ENCODE measurements around the gene VPS33A.
"Not testable (repeated sequence)": the region's sequence is repeated elsewhere in the genome, so short reads cannot be mapped to it uniquely, and the experiment has no call there.

VPS33A gene

DNA sequence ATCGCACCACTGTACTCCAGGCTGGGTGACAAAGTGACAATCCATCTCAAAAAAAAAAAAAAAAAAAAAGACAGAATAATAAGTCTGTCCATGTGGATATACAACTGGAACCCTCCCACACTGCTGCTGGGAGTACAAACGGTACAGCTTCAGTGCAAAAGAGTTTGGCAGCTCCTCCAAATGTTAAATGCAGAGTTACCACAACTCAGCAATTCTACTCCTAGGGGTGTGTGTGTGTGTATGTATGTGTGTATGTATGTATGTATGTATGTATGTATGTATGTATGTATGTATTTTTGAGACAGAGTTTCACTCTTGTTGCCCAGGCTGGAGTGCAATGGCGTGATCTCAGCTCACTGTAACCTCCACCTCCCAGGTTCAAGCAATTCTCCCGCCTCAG is 7.4 kb downstream of the VPS33A start:
- not testable (repeated sequence) for H3K27ac ChIP-seq (ENCODE audit: low read depth, low read length, severe bottlenecking); H3K9me3 ChIP-seq (ENCODE audit: control insufficient read depth, low read length); H3K4me1 ChIP-seq (ENCODE audit: control insufficient read depth, insufficient read depth, low read length, poor library complexity, severe bottlenecking); H3K4me3 ChIP-seq (ENCODE audit: extremely low read depth, insufficient read depth, low read length, poor library complexity, severe bottlenecking)
- 100% methylated on average over 1 of the region's 4 CpGs; no CpG with 5 or more reads in 1 of the 2 experiments for whole genome bisulfite sequencing, 2 experiments (ENCODE audit: insufficient coverage in 2 of 2)
- H3K36me3 ChIP-seq (ENCODE audit: control insufficient read depth, insufficient read depth, low read length) = peaks cover 90% of the 10 kb centered on the region

DNA sequence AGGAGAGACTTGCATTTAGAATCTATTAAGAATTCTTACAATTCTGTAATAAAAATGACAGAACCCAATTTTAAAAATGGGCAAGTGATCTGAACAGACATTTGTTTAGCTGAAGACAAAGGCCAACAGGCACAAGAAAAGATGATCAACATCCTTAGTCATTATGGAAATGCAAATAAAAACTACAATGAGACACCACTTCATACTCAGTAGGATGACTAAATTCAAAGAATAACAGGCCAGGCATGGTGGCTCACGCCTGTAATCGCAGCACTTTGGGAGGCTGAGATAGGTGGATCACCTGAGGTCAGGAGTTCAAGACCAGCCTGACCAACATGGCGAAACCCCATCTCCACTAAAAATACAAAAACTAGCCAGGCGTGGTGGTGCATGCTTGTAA is 7.8 kb downstream of the VPS33A start:
- 84 to 98% methylated on average over 2 to 4 of the region's 4 CpGs for WGBS, 2 experiments (ENCODE audit: insufficient coverage in 2 of 2)
- H3K27ac ChIP-seq (ENCODE audit: low read depth, low read length, severe bottlenecking); H3K9me3 ChIP-seq (ENCODE audit: control insufficient read depth, low read length); H3K4me3 ChIP-seq (ENCODE audit: extremely low read depth, insufficient read depth, low read length, poor library complexity, severe bottlenecking); H3K4me1 ChIP-seq (ENCODE audit: control insufficient read depth, insufficient read depth, low read length, poor library complexity, severe bottlenecking): not testable (repeated sequence)
- peaks cover 88% of the 10 kb centered on the region for H3K36me3 ChIP-seq (ENCODE audit: control insufficient read depth, insufficient read depth, low read length)

DNA sequence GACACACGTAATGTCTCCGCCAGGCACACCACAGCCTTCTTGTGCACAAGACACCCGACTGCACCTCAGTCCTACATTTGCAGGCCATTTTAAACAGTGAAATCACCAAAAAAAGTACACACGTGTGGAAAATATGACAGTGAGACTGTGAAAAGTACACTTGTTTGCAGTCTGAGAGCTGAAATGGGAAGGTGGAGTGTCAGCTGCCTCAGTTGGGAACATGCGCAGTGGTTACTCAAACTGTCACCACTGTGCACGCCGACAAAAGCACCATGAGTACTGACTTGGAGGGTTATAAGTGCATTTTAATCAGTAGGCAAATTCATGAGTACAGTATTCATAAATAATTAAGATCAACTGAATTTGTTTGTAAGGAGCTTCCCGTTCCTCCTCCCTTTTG is 15.8 kb downstream of the VPS33A start:
- H3K36me3 ChIP-seq (ENCODE audit: control insufficient read depth, insufficient read depth, low read length) = peaks cover 34% of the 10 kb centered on the region
- 88 to 95% methylated on average over 5 to 7 of the region's 8 CpGs for WGBS, 2 experiments (ENCODE audit: insufficient coverage in 2 of 2)
- no peak overlapping the region for H3K4me3 ChIP-seq (ENCODE audit: extremely low read depth, insufficient read depth, low read length, poor library complexity, severe bottlenecking)
- no peak overlapping the region for H3K27ac ChIP-seq (ENCODE audit: low read depth, low read length, severe bottlenecking)
- H3K9me3 ChIP-seq (ENCODE audit: control insufficient read depth, low read length) = no peaks in the 10 kb centered on the region
- no peaks in the 10 kb centered on the region for H3K4me1 ChIP-seq (ENCODE audit: control insufficient read depth, insufficient read depth, low read length, poor library complexity, severe bottlenecking)

- H3K4me3 ChIP-seq (ENCODE audit: extremely low read depth, insufficient read depth, low read length, poor library complexity, severe bottlenecking) = no peak overlapping the region
- H3K4me1 ChIP-seq (ENCODE audit: control insufficient read depth, insufficient read depth, low read length, poor library complexity, severe bottlenecking) = no peaks in the 10 kb centered on the region
- H3K36me3 ChIP-seq (ENCODE audit: control insufficient read depth, insufficient read depth, low read length) = peaks cover 31% of the 10 kb centered on the region
- H3K9me3 ChIP-seq (ENCODE audit: control insufficient read depth, low read length) = no peaks in the 10 kb centered on the region
- WGBS, 2 experiments (ENCODE audit: insufficient coverage in 2 of 2) = 92 to 94% methylated on average over 6 of the region's 6 CpGs
- H3K27ac ChIP-seq (ENCODE audit: low read depth, low read length, severe bottlenecking) = no peak overlapping the region
These were observed 16.2 kb downstream of the VPS33A start for GRCh38 chr12:122250047-122250446.

GRCh38 chr12:122245553-122245952 is 20.7 kb downstream of the VPS33A start:
- H3K9me3 ChIP-seq (ENCODE audit: control insufficient read depth, low read length) = no peaks in the 10 kb centered on the region
- H3K27ac ChIP-seq (ENCODE audit: low read depth, low read length, severe bottlenecking) = no peak overlapping the region
- H3K4me3 ChIP-seq (ENCODE audit: extremely low read depth, insufficient read depth, low read length, poor library complexity, severe bottlenecking) = no peak overlapping the region
- H3K4me1 ChIP-seq (ENCODE audit: control insufficient read depth, insufficient read depth, low read length, poor library complexity, severe bottlenecking) = no peaks in the 10 kb centered on the region
- 40 to 100% methylated on average over 1 of the region's 1 CpG for WGBS, 2 experiments (ENCODE audit: insufficient coverage in 2 of 2)
- H3K36me3 ChIP-seq (ENCODE audit: control insufficient read depth, insufficient read depth, low read length) = peaks cover 44% of the 10 kb centered on the region

GRCh38 chr12:122244565-122245371 is 21.5 kb downstream of the VPS33A start:
- Histone ChIP-seq H3K4me3 (ENCODE audit: extremely low read depth, insufficient read depth, low read length, poor library complexity, severe bottlenecking) (no peak overlapping the region), H3K27ac (ENCODE audit: low read depth, low read length, severe bottlenecking) (no peak overlapping the region), H3K36me3 (ENCODE audit: control insufficient read depth, insufficient read depth, low read length) (peaks cover 44% of the 10 kb centered on the region), H3K9me3 (ENCODE audit: control insufficient read depth, low read length) (no peaks in the 10 kb centered on the region), H3K4me1 (ENCODE audit: control insufficient read depth, insufficient read depth, low read length, poor library complexity, severe bottlenecking) (no peaks in the 10 kb centered on the region)
- 92 to 95% methylated on average over 5 to 7 of the region's 11 CpGs for WGBS, 2 experiments (ENCODE audit: insufficient coverage in 2 of 2)

DNA sequence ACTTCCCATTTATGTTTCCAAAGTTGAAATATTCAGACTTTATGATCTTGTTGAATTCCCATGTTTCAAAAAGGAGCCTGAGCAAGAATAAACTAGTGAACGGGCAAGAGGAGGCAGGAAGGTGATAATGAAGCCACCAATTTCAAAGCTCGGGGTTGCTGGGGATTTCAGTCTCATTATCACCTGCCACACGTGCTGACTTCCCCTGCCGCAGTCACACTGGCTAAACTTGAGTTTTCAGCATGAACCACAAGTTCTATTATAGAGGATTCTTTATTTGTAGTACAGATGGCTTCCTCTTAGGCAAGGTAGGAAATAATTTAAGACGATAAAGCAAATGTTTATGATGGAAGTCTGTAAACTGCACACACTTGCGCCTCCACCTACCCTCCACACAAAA is 22.3 kb downstream of the VPS33A start:
- H3K4me3 ChIP-seq (ENCODE audit: extremely low read depth, insufficient read depth, low read length, poor library complexity, severe bottlenecking) = no peak overlapping the region
- WGBS, 2 experiments (ENCODE audit: insufficient coverage in 2 of 2) = 83 to 90% methylated on average over 1 to 4 of the region's 6 CpGs
- H3K9me3 ChIP-seq (ENCODE audit: control insufficient read depth, low read length) = no peaks in the 10 kb centered on the region

DNA sequence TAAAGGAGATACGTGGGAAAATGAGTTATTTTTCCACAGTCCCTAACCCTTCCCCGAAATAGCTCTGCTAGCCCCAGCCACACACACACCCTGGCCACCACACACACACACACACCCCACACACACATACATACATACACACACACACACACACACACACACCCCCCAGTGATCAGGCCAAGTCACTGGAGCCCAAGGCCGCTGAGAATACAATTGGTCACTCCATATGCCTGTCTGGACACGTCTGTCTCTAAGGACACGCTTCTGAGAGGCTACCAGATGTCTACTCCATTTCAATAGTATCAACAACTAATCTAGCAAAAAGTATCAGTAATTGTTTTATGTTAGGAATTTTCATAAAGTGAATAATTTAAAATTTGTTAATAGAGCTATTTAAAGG is 27.4 kb downstream of the VPS33A start:
- peaks cover 77% of the 10 kb centered on the region for H3K36me3 ChIP-seq (ENCODE audit: control insufficient read depth, insufficient read depth, low read length)
- 83 to 89% methylated on average over 1 to 2 of the region's 5 CpGs for WGBS, 2 experiments (ENCODE audit: insufficient coverage in 2 of 2)
- no peaks in the 10 kb centered on the region for H3K9me3 ChIP-seq (ENCODE audit: control insufficient read depth, low read length)
- H3K4me3 ChIP-seq (ENCODE audit: extremely low read depth, insufficient read depth, low read length, poor library complexity, severe bottlenecking) = no peak overlapping the region
- H3K27ac ChIP-seq (ENCODE audit: low read depth, low read length, severe bottlenecking) = no peak overlapping the region
- H3K4me1 ChIP-seq (ENCODE audit: control insufficient read depth, insufficient read depth, low read length, poor library complexity, severe bottlenecking) = no peaks in the 10 kb centered on the region

More for the DNA sequence above, 22.3 kb downstream of the VPS33A start:
- Histone ChIP-seq H3K27ac (ENCODE audit: low read depth, low read length, severe bottlenecking) (no peak overlapping the region), H3K4me1 (ENCODE audit: control insufficient read depth, insufficient read depth, low read length, poor library complexity, severe bottlenecking) (no peaks in the 10 kb centered on the region), H3K36me3 (ENCODE audit: control insufficient read depth, insufficient read depth, low read length) (peaks cover 46% of the 10 kb centered on the region)

DNA sequence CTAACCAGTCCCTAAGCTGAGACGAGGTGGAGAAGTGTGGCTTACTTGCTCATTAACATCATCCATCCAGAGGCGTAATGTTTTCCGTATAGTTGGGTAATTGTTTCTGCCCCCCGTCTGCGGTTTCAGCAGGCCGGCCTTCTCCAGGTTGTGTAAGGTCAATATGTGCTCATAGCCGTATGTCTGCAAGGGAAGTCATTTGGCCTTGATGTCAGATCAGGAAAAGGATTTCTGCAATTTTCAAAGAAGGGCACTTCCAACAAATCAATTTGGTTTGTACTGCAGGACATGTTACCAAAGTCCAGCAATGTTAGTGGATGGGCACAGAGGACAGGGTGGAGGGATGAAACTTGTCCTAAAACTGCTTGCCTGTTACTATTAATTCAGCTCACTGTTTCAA is 30.6 kb downstream of the VPS33A start:
- 87 to 89% methylated on average over 5 to 6 of the region's 7 CpGs for WGBS, 2 experiments (ENCODE audit: insufficient coverage in 2 of 2)
- no peak overlapping the region for H3K27ac ChIP-seq (ENCODE audit: low read depth, low read length, severe bottlenecking)
- peaks cover 80% of the 10 kb centered on the region for H3K36me3 ChIP-seq (ENCODE audit: control insufficient read depth, insufficient read depth, low read length)
- H3K4me1 ChIP-seq (ENCODE audit: control insufficient read depth, insufficient read depth, low read length, poor library complexity, severe bottlenecking) = no peaks in the 10 kb centered on the region
- no peaks in the 10 kb centered on the region for H3K9me3 ChIP-seq (ENCODE audit: control insufficient read depth, low read length)
- H3K4me3 ChIP-seq (ENCODE audit: extremely low read depth, insufficient read depth, low read length, poor library complexity, severe bottlenecking) = no peak overlapping the region

DNA sequence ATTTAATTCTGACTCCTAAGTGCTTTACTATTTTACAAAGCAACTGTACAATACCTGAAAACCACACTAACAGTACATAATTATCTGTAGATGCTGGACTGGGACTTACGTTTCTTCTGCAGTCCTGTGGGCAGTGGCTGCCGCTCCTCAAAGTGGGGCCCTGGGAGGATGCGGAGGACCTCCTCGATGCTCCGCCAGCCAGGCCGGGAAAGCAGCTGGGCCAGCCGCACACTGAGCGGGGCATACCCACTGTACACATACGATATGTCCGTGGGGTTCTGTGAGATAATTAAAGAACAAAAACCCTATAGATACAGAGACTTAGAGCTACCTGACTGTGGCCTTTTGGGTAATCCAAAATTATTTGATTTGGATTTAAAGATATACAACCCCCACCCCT is 33.6 kb downstream of the VPS33A start:
- peaks cover 66% of the 10 kb centered on the region for H3K36me3 ChIP-seq (ENCODE audit: control insufficient read depth, insufficient read depth, low read length)
- WGBS, 2 experiments (ENCODE audit: insufficient coverage in 2 of 2) = 100% methylated on average over 5 to 6 of the region's 10 CpGs
- H3K4me1 ChIP-seq (ENCODE audit: control insufficient read depth, insufficient read depth, low read length, poor library complexity, severe bottlenecking) = no peaks in the 10 kb centered on the region
- H3K4me3 ChIP-seq (ENCODE audit: extremely low read depth, insufficient read depth, low read length, poor library complexity, severe bottlenecking) = no peak overlapping the region
- no peak overlapping the region for H3K27ac ChIP-seq (ENCODE audit: low read depth, low read length, severe bottlenecking)
- no peaks in the 10 kb centered on the region for H3K9me3 ChIP-seq (ENCODE audit: control insufficient read depth, low read length)

GRCh38 chr12:122230798-122231197 is 35.5 kb downstream of the VPS33A start:
- Histone ChIP-seq H3K4me3 (ENCODE audit: extremely low read depth, insufficient read depth, low read length, poor library complexity, severe bottlenecking) (no peak overlapping the region), H3K9me3 (ENCODE audit: control insufficient read depth, low read length) (no peaks in the 10 kb centered on the region), H3K27ac (ENCODE audit: low read depth, low read length, severe bottlenecking) (no peak overlapping the region), H3K4me1 (ENCODE audit: control insufficient read depth, insufficient read depth, low read length, poor library complexity, severe bottlenecking) (no peaks in the 10 kb centered on the region), H3K36me3 (ENCODE audit: control insufficient read depth, insufficient read depth, low read length) (peaks cover 57% of the 10 kb centered on the region)
- WGBS, 2 experiments (ENCODE audit: insufficient coverage in 2 of 2) = 73 to 79% methylated on average over 4 to 5 of the region's 6 CpGs
